Left lung (tissue), 10 donors: ENCODE measurements around the gene PROX1. TPM values are rescaled to one million over a fixed set of nuclear protein-coding genes. Genes with fewer than 3 reads are reported as not detected.

ENCODE experiments used
- ATAC-seq: fragments of 200-7000 bp; cut with Tn5 transposase; one replicate; pipeline ENCODE4 v1.9.1; 2020; ENCODE audit warnings: moderate library complexity
- DNase-seq, 4 donors: peaks; one replicate each; pipeline ENCODE4 v3.0.0-alpha.2; 2013 to 2020
- H3K27ac ChIP-seq, 2 donors: fragments of 200-600 bp; sonication (generic) in 1 of 2; one replicate each; pipeline versions ENCODE4 v1.5.0 to v1.8.0; 2020 to 2021
- H3K27me3 ChIP-seq, 2 donors: fragments of 200-600 bp; sonication (generic) in 1 of 2; one replicate each; pipeline versions ENCODE4 v1.5.0 to v1.8.0; 2020 to 2021
- H3K36me3 ChIP-seq, 2 donors: fragments of 200-600 bp; sonication (generic) in 1 of 2; one replicate each; pipeline versions ENCODE4 v1.5.0 to v1.8.0; 2020 to 2021
- H3K4me1 ChIP-seq, 2 donors: fragments of 200-600 bp; one replicate each; pipeline ENCODE4 v1.8.0; 2021
- H3K4me3 ChIP-seq, 2 donors: fragments of 200-600 bp; sonication (generic) in 1 of 2; one replicate each; pipeline versions ENCODE4 v1.5.0 to v1.8.0; 2020 to 2021; ENCODE audit warnings: mild to moderate bottlenecking in 1 of 2
- H3K9me3 ChIP-seq, 2 donors: fragments of 200-600 bp; sonication (generic) in 1 of 2; one replicate each; pipeline versions ENCODE4 v1.5.0 to v1.8.0; 2020 to 2021
- CTCF ChIP-seq, 2 donors: fragments of 200-600 bp; sonication (generic) in 1 of 2; IDR thresholded peaks; one replicate each; pipeline versions ENCODE4 v1.5.0 to v1.8.0; 2021; ENCODE audit warnings: antibody characterized with exemption in 2 of 2
- intact Hi-C, 2 donors: fragments of 100-400 bp; cut with DNase I; formaldehyde crosslinking; loops; one replicate each; pipeline versions ENCODE4 v1.11.2 to v1.14.2; 2022
- polyA plus RNA-seq, 6 donors: library from polyadenylated mRNA; unstranded; fragments of 120-200 nt; gene quantifications; one replicate each; pipeline ENCODE4 v1.2.1, GENCODE V29; 2013; ENCODE audit not compliant: insufficient read length in 6 of 6
- total RNA-seq, 2 donors: library from RNA; stranded (reverse); fragmentation: NEBNext Ultra II Directional; extraction: Animal tissue kit (Norgen Biotek cat#: 25700); gene quantifications; one replicate each; pipeline ENCODE4 v1.2.1, GENCODE V29; 2021
- donor health status: DM: no; HTN: yes; CAD: no.
- donor health status: DM: no; HTN: no; CAD: no.

PROX1 gene
- total and polyA plus RNA-seq, 8 donors = 6.2 to 15.3 (median 9.1) TPM

DNA sequence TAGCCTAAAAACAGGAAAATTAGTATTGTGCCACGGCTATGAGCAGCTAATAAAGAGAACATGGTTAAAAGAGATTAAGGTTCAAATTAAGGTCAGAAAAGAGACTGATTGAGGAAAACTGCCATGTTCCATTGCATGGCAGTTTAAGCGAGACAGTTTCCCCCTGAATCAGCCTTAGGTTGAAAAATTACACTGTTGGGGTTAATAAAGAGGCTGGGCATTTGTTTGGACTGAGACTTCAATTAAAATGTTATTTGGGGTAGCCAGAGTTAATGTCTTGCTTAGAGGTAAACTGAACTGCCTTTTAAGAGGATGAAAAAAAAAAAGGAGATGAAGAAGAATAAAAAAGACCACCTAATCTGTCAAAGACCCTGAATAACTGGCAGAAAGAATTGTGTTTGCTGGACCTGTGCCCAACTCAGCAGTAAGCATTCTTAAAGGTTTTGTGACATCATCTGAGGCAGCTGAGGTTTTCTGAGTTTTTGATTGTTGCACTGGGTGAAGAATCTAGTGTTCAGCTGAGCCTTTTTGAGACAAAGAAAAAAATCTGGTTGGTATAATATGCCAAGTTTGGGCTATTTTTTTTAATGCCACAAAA, 17.7 kb upstream of the PROX1 start:
- Histone ChIP-seq H3K27me3 (peaks cover 0 to 5% of the 10 kb centered on the region in 2 donors), H3K9me3 (no peaks in the 10 kb centered on the region), H3K36me3 (no peaks in the 10 kb centered on the region), H3K4me3 (no peak overlapping the region), H3K4me1 (no peaks in the 10 kb centered on the region), H3K27ac (no peak overlapping the region)
- DNase-seq = no peak
- no peak for TF ChIP-seq CTCF (IDR thresholded peaks at IDR 0.05)
- intact Hi-C loops = no loop called here
- ATAC-seq = no peak

- Histone ChIP-seq H3K9me3 (no peaks in the 10 kb centered on the region), H3K27me3 (peaks cover 0 to 15% of the 10 kb centered on the region in 2 donors), H3K36me3 (no peaks in the 10 kb centered on the region), H3K4me3 (no peak overlapping the region), H3K4me1 (no peaks in the 10 kb centered on the region), H3K27ac (no peak overlapping the region)
- ATAC-seq (no peak), DNase-seq (no peak)
- no peak for TF ChIP-seq CTCF (IDR thresholded peaks at IDR 0.05)
- intact Hi-C loops = no loop called here
Measured at GRCh38 chr1:213972141-213972540, 15.6 kb upstream of the PROX1 start.

GRCh38 chr1:213973129-213973528, 14.6 kb upstream of the PROX1 start:
- TF ChIP-seq CTCF (IDR thresholded peaks at IDR 0.05) = no peak
- no peak overlapping the region for H3K27ac ChIP-seq
- H3K9me3 ChIP-seq = no peaks in the 10 kb centered on the region
- H3K36me3 ChIP-seq = no peaks in the 10 kb centered on the region
- DNase-seq = no peak
- no peak for ATAC-seq
- H3K4me3 ChIP-seq = no peak overlapping the region
- no peaks in the 10 kb centered on the region for H3K4me1 ChIP-seq
- intact Hi-C loops = no loop called here
- peaks cover 0 to 24% of the 10 kb centered on the region in 2 donors for H3K27me3 ChIP-seq

DNA sequence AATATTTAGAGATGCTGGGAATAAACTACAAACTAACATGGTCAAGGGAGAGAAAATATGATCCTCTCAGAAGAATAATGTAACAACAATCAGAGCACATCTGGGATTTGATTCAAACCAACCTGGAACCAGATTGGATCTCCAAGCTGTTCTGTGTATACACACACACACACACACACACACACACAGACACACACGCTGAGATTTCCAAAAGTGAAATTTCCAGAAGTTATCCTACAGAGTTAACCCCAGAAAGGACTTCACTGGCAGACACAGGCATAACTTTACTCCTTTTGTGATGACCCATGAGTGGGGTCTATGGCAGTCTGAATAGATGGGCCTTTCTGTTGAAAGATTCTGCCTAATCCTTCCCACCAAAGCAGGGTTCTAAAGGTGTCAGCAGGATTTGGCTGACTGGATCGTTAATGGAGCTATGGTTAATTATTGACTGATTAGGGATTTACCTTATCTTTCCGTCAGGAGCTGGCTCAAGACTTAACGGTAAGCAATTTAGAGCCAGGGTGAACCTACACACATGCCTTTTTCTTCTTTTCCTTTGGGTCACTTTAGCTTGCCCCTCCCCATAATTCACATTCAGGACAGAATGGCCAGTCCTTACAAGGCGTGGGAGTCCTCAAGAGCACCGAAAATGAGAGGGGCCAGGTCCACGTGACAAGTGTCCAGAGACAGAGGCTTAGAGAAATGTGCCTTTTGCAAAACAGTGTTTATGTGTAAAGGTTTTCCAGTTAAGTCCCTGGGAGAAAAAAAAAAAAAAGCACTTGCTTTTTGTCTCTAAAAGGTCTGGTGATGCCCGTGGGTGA, 10.9 kb upstream of the PROX1 start:
- no peak for ATAC-seq
- no peak for TF ChIP-seq CTCF (IDR thresholded peaks at IDR 0.05)
- H3K4me1 ChIP-seq = no peaks in the 10 kb centered on the region
- no peak overlapping the region for H3K4me3 ChIP-seq
- H3K27ac ChIP-seq = no peak overlapping the region
- H3K36me3 ChIP-seq = no peaks in the 10 kb centered on the region
- H3K27me3 ChIP-seq = peaks cover 33 to 57% of the 10 kb centered on the region in 2 donors
- DNase-seq = no peak
- intact Hi-C loops = no loop called here
- H3K9me3 ChIP-seq = no peaks in the 10 kb centered on the region

GRCh38 chr1:213977486-213977842, 10.3 kb upstream of the PROX1 start:
- no peak for DNase-seq
- no peak for ATAC-seq
- intact Hi-C loops = no loop called here
- Histone ChIP-seq H3K36me3 (no peaks in the 10 kb centered on the region), H3K9me3 (no peaks in the 10 kb centered on the region), H3K27ac (no peak overlapping the region), H3K27me3 (peaks cover 39 to 62% of the 10 kb centered on the region in 2 donors), H3K4me1 (peaks cover 0 to under 1% of the 10 kb centered on the region in 2 donors), H3K4me3 (no peak overlapping the region)
- TF ChIP-seq CTCF (IDR thresholded peaks at IDR 0.05) = no peak
